Duodenal mucosa (tissue), 2 donors: ENCODE results near the gene SLC25A21.
"Not testable (repeated sequence)": the region's sequence is repeated elsewhere in the genome, so short reads cannot be mapped to it uniquely, and the experiment has no call there.

Experiments
- H3K27ac ChIP-seq: one replicate; pipeline ENCODE4 v1.7.0; 2013; ENCODE audit warnings: low read depth, low read length
- H3K27me3 ChIP-seq, 2 donors: one replicate each; pipeline ENCODE4 v1.7.0; 2013; ENCODE audit warnings: low read length in 2 of 2, control low read depth in 1 of 2; ENCODE audit not compliant: insufficient read depth in 2 of 2, control insufficient read depth in 1 of 2
- H3K36me3 ChIP-seq, 2 donors: one replicate each; pipeline ENCODE4 v1.7.0; 2013; ENCODE audit warnings: low read length in 2 of 2, control low read depth in 1 of 2; ENCODE audit not compliant: insufficient read depth in 2 of 2, control insufficient read depth in 1 of 2
- H3K4me1 ChIP-seq, 2 donors: one replicate each; pipeline ENCODE4 v1.7.0; 2013; ENCODE audit warnings: low read length in 2 of 2, control low read depth in 1 of 2; ENCODE audit not compliant: insufficient read depth in 2 of 2, control insufficient read depth in 1 of 2
- H3K4me3 ChIP-seq, 2 donors: one replicate each; pipeline ENCODE4 v1.7.0; 2013; ENCODE audit warnings: low read length in 2 of 2, low read depth in 1 of 2
- H3K9ac ChIP-seq, 2 donors: one replicate each; pipeline ENCODE4 v1.7.0; 2013; ENCODE audit warnings: low read length in 2 of 2, low read depth in 1 of 2
- H3K9me3 ChIP-seq, 2 donors: one replicate each; pipeline ENCODE4 v1.7.0; 2013; ENCODE audit warnings: low read length in 2 of 2, control low read depth in 1 of 2; ENCODE audit not compliant: control insufficient read depth in 1 of 2

Gene SLC25A21

GRCh38 chr14:36822685-36823084 is 349.7 kb downstream of the SLC25A21 start:
- Histone ChIP-seq H3K9me3 (no peaks in the 10 kb centered on the region), H3K36me3 (no peaks in the 10 kb centered on the region), H3K4me3 (no peak overlapping the region), H3K27me3 (no peaks in the 10 kb centered on the region), H3K27ac (no peak overlapping the region), H3K9ac (no peak overlapping the region), H3K4me1 (no peaks in the 10 kb centered on the region)

GRCh38 chr14:36820901-36821300 is 351.5 kb downstream of the SLC25A21 start:
- H3K27me3 ChIP-seq: no peaks in the 10 kb centered on the region
- H3K9me3 ChIP-seq: no peaks in the 10 kb centered on the region
- no peak overlapping the region for H3K27ac ChIP-seq
- no peak overlapping the region for H3K9ac ChIP-seq
- H3K36me3 ChIP-seq: no peaks in the 10 kb centered on the region
- H3K4me1 ChIP-seq: no peaks in the 10 kb centered on the region
- no peak overlapping the region for H3K4me3 ChIP-seq

- Histone ChIP-seq H3K27ac (no peak overlapping the region), H3K4me3 (no peak overlapping the region), H3K4me1 (no peaks in the 10 kb centered on the region), H3K9ac (no peak overlapping the region), H3K9me3 (no peaks in the 10 kb centered on the region), H3K27me3 (no peaks in the 10 kb centered on the region), H3K36me3 (no peaks in the 10 kb centered on the region)
These were observed 352.2 kb downstream of the SLC25A21 start for GRCh38 chr14:36820111-36820709.

- H3K36me3 ChIP-seq: no peaks in the 10 kb centered on the region
- no peak overlapping the region for H3K4me3 ChIP-seq
- no peaks in the 10 kb centered on the region for H3K4me1 ChIP-seq
- H3K9me3 ChIP-seq: no peaks in the 10 kb centered on the region
- H3K9ac ChIP-seq: no peak overlapping the region
- H3K27ac ChIP-seq: no peak overlapping the region
- H3K27me3 ChIP-seq: no peaks in the 10 kb centered on the region
These were observed 353.5 kb downstream of the SLC25A21 start for GRCh38 chr14:36818794-36819384.

GRCh38 chr14:36818246-36818645 is 354.2 kb downstream of the SLC25A21 start:
- H3K36me3 ChIP-seq: no peaks in the 10 kb centered on the region
- no peak overlapping the region for H3K4me3 ChIP-seq
- H3K9me3 ChIP-seq: no peaks in the 10 kb centered on the region
- no peak overlapping the region for H3K9ac ChIP-seq
- H3K27me3 ChIP-seq: no peaks in the 10 kb centered on the region
- H3K27ac ChIP-seq: no peak overlapping the region
- H3K4me1 ChIP-seq: no peaks in the 10 kb centered on the region

- H3K4me3 ChIP-seq: no peak overlapping the region
- no peak overlapping the region for H3K9ac ChIP-seq
- H3K27ac ChIP-seq: no peak overlapping the region
- no peaks in the 10 kb centered on the region for H3K9me3 ChIP-seq
- no peaks in the 10 kb centered on the region for H3K27me3 ChIP-seq
- H3K36me3 ChIP-seq: no peaks in the 10 kb centered on the region
- no peaks in the 10 kb centered on the region for H3K4me1 ChIP-seq
These were observed 355.1 kb downstream of the SLC25A21 start for GRCh38 chr14:36817071-36817930.

GRCh38 chr14:36816481-36816880 is 355.9 kb downstream of the SLC25A21 start:
- Histone ChIP-seq H3K27ac (no peak overlapping the region), H3K27me3 (no peaks in the 10 kb centered on the region), H3K9ac (no peak overlapping the region), H3K4me1 (no peaks in the 10 kb centered on the region), H3K9me3 (no peaks in the 10 kb centered on the region), H3K36me3 (no peaks in the 10 kb centered on the region), H3K4me3 (no peak overlapping the region)

GRCh38 chr14:36814783-36815182 is 357.6 kb downstream of the SLC25A21 start:
- not testable (repeated sequence) for H3K9me3 ChIP-seq, H3K36me3 ChIP-seq, H3K9ac ChIP-seq, H3K27ac ChIP-seq, H3K4me3 ChIP-seq, H3K27me3 ChIP-seq, H3K4me1 ChIP-seq

GRCh38 chr14:36810209-36810608 is 362.2 kb downstream of the SLC25A21 start:
- Histone ChIP-seq H3K27me3 (no peaks in the 10 kb centered on the region), H3K9ac (no peak overlapping the region), H3K9me3 (no peaks in the 10 kb centered on the region)

GRCh38 chr14:36807727-36808126 is 364.7 kb downstream of the SLC25A21 start:
- H3K9me3 ChIP-seq: no peaks in the 10 kb centered on the region
- no peak overlapping the region for H3K4me3 ChIP-seq
- no peak overlapping the region for H3K27ac ChIP-seq
- no peaks in the 10 kb centered on the region for H3K27me3 ChIP-seq
- H3K4me1 ChIP-seq: no peaks in the 10 kb centered on the region
- no peak overlapping the region for H3K9ac ChIP-seq
- no peaks in the 10 kb centered on the region for H3K36me3 ChIP-seq

More at GRCh38 chr14:36810209-36810608, 362.2 kb downstream of the SLC25A21 start:
- Histone ChIP-seq H3K36me3 (no peaks in the 10 kb centered on the region), H3K27ac (no peak overlapping the region), H3K4me3 (no peak overlapping the region), H3K4me1 (no peaks in the 10 kb centered on the region)
